ENCODE data around the gene NLRP3. TPM values are rescaled to one million over a fixed set of nuclear protein-coding genes. Genes with fewer than 3 reads are reported as not detected.

The NLRP3 gene
- total and polyA plus RNA-seq, 5 experiments from 2014 or later, result 0.42 to 3.2 (median 2.4) TPM

DNA sequence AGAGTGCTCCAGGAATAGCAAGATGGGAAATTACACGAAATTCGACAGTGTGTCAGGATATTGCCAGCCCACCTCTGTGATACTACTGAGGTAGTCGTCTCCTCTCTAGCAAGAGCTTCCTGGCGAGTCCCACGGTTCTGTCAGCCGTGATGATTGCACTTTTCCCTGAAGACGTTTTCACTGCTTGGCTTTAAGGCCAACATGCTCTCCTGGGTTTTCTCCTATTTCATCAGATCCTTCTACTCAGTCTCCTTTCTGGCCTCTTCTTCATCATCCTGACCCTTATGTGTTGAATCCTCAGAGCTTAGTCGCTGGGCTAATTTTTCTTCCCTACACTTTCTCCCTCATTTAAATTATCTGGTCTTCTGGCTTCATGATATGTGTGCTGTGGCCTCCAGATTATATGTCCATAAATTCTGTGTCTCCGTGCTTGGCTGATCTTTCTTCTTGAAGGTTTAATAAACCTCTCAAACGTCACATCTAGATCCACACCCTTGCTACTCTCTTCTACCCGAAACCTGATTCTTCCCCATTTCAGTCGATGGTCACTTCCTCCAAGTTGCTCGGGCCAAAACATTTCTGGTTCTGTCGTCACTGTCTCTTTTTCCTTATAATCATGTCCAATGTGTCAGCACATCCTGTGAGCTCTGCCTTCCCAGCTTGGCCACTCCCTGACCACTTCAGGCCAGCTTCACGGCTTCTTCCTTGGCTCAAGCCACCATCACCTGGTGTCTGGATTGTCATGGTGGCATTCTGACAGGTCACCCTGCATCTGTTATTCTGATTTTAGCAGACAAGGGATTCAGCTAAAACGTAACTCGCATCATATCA is 29.8 kb downstream of the NLRP3 start:
- Mint-ChIP-seq H3K4me1 (peaks cover 3 to 9% (median 6%) of the 10 kb centered on the region in 4 donors), H3K4me3 (no peak overlapping the region), H3K27me3 (no peaks in the 10 kb centered on the region), H3K36me3 (peaks cover 22 to 64% (median 46%) of the 10 kb centered on the region in 3 donors), H3K27ac (peak overlapping the region in 4 of 10 donors; percentile 47 to 80 (median 60)), H3K9me3 (no peaks in the 10 kb centered on the region)
- DNase-seq (no peak), ATAC-seq (no peak)
- POLR2A ChIA-PET, result no interaction called here

DNA sequence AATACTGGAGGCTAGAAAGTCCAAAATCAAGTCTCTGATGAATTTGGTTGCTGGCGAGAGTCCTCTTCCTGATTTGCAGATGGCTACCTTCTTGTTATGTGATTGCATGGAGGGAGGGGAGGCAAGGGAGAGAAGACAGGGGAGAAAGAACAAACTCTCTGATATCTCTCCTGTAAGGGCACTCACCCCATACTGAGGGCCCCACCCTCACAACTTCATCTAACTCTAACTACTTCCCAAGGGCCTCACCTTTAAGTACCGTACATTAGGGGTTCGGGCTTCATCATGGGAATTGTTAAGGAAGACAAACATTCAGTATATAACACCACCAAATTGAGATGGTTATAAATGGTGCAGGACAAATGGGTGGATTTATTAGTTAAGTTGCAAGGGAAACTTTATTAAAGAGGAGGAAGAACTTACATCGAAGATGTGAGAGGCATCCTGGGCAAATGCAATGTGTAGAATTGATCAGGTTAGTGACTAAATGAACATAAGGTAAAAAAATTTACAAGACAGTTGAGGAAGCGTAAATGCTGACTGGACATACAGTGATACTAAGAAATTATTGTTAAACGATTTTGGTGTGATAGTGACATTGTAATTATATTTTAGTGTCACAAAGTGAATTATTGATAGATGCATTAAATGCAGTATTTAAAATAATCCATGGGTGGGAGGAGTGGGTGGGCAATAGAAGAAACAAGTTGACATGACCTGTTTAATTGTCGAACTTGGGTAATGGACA is 31.4 kb downstream of the NLRP3 start:
- peak overlapping the region in 4 of 10 donors; percentile 34 to 41 (median 38) for H3K4me3 Mint-ChIP-seq
- POLR2A ChIA-PET, result interaction anchor here (0.6 to 1.5 kb wide), 3 partner anchors 32 to 64 kb away, joined by 4 to 9 read pairs (median 4); partner anchors contain the start of gene NLRP3
- no peaks in the 10 kb centered on the region for H3K27me3 Mint-ChIP-seq
- peaks cover 5 to 10% (median 8%) of the 10 kb centered on the region in 4 donors for H3K4me1 Mint-ChIP-seq
- no peaks in the 10 kb centered on the region for H3K9me3 Mint-ChIP-seq
- peak overlapping the region in 5 of 10 donors; percentile 16 to 54 (median 41) for H3K27ac Mint-ChIP-seq
- ATAC-seq (no peak), DNase-seq (no peak)
- H3K36me3 Mint-ChIP-seq, result peaks cover 20 to 58% (median 40%) of the 10 kb centered on the region in 3 donors

DNA sequence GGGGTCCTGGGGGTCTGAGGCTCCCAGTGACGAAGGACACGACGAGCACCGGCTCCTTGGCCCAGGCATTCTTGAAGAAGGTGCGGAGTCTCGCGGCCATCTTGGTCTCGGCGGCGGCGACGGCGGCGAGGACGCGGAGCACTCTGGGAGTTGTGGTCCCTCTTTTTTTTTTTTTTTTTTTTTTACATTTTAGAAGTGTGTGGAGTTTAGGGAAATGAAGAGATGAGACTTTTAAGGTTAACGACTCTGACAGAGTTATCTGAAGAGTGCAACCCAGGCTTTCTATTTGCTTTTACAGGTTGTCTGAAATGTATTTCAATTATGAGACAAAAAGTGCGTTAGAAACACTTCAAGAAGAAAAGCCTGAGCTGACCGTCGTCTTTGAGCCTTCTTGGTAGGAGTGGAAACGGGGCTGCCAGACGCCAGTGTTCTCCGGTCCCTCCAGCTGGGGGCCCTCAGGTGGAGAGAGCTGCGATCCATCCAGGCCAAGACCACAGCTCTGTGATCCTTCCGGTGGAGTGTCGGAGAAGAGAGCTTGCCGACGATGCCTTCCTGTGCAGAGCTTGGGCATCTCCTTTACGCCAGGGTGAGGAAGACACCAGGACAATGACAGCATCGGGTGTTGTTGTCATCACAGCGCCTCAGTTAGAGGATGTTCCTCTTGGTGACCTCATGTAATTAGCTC is 32.3 kb downstream of the NLRP3 start:
- H3K27ac Mint-ChIP-seq, result peak overlapping the region in 9 of 10 donors; percentile 15 to 89 (median 56)
- POLR2A ChIA-PET, result interaction anchor here (0.7 to 1.5 kb wide), 2 partner anchors 33 to 39 kb away, joined by 6 to 9 read pairs; partner anchors contain the start of gene NLRP3
- H3K4me3 Mint-ChIP-seq, result peak overlapping the region in 8 of 10 donors; percentile 34 to 74 (median 52)
- H3K36me3 Mint-ChIP-seq, result peaks cover 20 to 55% (median 40%) of the 10 kb centered on the region in 3 donors
- ATAC-seq (peak; percentile 49 to 60), DNase-seq (peak in 5 of 10 donors; percentile 5 to 34 (median 10))
- H3K27me3 Mint-ChIP-seq, result no peaks in the 10 kb centered on the region
- no peaks in the 10 kb centered on the region for H3K9me3 Mint-ChIP-seq
- peaks cover 5 to 10% (median 8%) of the 10 kb centered on the region in 4 donors for H3K4me1 Mint-ChIP-seq

DNA sequence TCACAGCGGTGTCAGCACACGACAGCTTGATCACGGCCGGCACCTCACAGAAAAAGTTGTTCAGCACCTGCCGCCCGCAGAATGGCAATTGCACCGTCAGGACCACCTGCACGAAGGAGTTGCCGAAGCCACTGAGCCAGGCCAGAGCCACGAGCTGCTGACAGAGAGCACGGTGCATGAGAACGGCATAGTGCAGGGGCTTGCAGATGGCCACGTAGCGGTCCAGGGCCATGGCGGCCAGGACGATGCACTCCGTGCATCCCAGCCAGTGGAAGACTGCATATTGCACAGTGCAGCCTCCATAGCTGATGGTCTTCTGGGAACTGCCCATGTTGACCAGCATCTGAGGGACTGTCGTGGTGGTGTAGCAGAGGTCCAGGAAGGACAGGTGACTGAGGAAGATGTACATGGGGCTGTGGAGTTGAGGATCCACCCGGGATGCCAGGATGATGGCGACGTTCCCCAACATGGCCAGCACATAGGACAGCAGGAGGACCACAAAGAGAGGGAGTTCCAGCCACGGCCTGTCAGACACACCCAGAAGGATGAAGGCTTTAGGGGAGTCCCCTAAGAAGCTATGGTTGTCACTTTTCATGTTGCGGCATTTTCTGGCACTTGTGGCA is 35.5 kb downstream of the NLRP3 start:
- POLR2A ChIA-PET, result no interaction called here
- Mint-ChIP-seq H3K36me3 (peaks cover 3 to 23% (median 17%) of the 10 kb centered on the region in 3 donors), H3K4me3 (no peak overlapping the region), H3K9me3 (no peaks in the 10 kb centered on the region), H3K4me1 (peaks cover 0 to 10% (median 7%) of the 10 kb centered on the region in 4 donors), H3K27ac (no peak overlapping the region), H3K27me3 (peaks cover 0 to 8% (median 1%) of the 10 kb centered on the region in 5 donors)
- ATAC-seq (no peak), DNase-seq (no peak)

DNA sequence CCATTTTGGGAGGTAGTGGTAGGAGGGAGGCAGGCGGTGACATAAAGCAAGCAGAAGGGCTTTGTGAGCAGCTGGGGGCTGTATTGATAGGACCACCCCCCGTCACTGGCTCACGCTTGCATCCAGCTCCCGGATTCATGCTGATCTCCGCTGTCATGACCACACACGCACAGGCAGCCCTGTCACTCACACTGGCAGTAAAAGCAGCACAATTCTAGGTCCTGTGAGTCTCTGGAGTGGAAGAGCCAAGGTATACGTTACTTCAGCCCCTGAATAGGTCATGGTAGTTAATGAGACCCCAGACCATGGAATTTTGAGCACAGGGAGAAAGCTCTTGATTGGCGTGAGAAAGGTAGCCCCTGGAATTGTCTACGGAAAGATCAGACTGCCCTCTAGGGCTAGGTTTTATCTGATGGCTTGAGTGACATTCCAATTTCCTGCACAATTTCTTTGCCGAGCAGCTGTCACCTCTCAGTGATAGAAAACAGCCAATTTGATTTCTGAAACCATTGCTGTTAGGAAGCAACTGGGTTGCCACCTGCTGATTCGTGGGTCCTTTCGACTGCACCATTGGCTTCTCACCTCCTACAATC is 36.6 kb downstream of the NLRP3 start:
- DNase-seq, result no peak

DNA sequence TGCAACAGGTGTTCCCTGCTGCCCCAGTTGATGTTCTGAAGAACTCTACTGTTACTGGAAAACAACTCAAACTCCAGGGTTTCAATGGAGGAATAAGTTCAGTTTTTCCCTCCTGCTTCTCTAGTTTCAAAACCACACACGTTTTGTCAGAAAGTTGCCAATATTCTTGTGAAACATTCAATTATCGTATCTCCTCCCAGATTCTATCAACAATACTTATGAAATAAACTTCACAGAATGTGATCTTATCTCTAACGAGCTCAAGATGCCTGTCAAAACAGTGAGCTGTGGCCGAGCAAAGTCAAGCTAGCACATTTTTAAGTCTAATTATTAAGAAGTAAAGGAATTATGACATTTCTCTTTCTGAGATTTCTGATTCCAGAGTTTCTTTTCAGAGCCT is 37.3 kb downstream of the NLRP3 start:
- H3K4me3 Mint-ChIP-seq, result no peak overlapping the region
- peaks cover 0 to 10% (median 6%) of the 10 kb centered on the region in 3 donors for H3K36me3 Mint-ChIP-seq
- H3K4me1 Mint-ChIP-seq, result peaks cover 9 to 27% (median 17%) of the 10 kb centered on the region in 4 donors
- ATAC-seq (no peak), DNase-seq (no peak)
- POLR2A ChIA-PET, result no interaction called here
- H3K27ac Mint-ChIP-seq, result no peak overlapping the region
- H3K27me3 Mint-ChIP-seq, result peaks cover 0 to 12% (median 5%) of the 10 kb centered on the region in 5 donors
- H3K9me3 Mint-ChIP-seq, result no peaks in the 10 kb centered on the region

More for the DNA sequence above, 36.6 kb downstream of the NLRP3 start:
- ATAC-seq, result no peak
- Mint-ChIP-seq H3K4me3 (no peak overlapping the region), H3K4me1 (peaks cover 8 to 20% (median 14%) of the 10 kb centered on the region in 4 donors), H3K27me3 (peaks cover 0 to 8% (median 5%) of the 10 kb centered on the region in 5 donors), H3K9me3 (no peaks in the 10 kb centered on the region), H3K36me3 (peaks cover 0 to 12% (median 7%) of the 10 kb centered on the region in 3 donors), H3K27ac (no peak overlapping the region)
- POLR2A ChIA-PET, result no interaction called here

DNA sequence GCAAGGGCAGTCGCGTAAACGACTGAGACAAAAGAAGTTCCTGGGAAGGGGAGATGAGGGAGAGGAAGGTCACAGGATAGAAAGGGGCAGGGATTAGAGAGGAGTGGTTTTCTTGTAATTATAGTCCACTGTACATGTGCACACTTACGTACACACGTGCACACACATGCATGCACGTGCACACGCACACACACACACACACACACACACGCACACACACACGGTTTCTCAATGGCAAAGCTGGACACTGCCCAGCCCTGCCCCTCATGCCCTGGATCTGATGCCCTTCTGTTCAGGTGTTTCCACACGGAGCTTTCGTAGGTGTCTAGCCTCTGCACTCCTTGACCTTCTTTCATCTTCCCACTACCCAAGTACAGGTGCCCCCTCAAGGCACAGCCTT is 38.0 kb downstream of the NLRP3 start:
- POLR2A ChIA-PET, result interaction anchor here (0.7 kb wide), 1 partner anchor 651 kb away, joined by 3 read pairs; no protein-coding TSS in a partner anchor
- Mint-ChIP-seq H3K4me3 (no peak overlapping the region), H3K27ac (peak overlapping the region in 1 of 10 donors; percentile 0), H3K36me3 (peaks cover 0 to 4% (median 2%) of the 10 kb centered on the region in 3 donors), H3K4me1 (peaks cover 9 to 27% (median 17%) of the 10 kb centered on the region in 4 donors), H3K27me3 (peaks cover 0 to 19% (median 8%) of the 10 kb centered on the region in 5 donors), H3K9me3 (no peaks in the 10 kb centered on the region)
- DNase-seq (no peak), ATAC-seq (no peak)

DNA sequence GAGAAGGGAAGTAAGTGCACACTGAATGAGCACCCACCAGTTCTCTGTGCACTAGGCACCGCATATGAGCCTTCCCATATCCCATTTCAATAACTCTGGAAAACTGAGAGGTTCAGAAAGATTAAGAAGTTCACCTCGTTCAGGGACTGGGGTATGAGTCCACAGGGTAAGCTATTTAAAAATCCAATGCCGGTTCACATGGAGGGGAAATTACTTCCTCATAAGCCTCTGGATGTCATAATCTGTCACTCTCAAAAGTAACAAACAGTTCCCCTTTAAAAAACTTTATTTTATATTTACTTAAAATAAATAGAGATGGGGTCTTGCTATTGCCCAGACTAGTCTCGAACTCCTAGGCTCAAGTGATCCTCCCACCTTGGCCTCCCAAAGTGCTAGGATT is 40.0 kb downstream of the NLRP3 start:
- DNase-seq (no peak), ATAC-seq (no peak)
- POLR2A ChIA-PET, result no interaction called here
- no peak overlapping the region for H3K27ac Mint-ChIP-seq
- H3K4me1 Mint-ChIP-seq, result peaks cover 6 to 18% (median 12%) of the 10 kb centered on the region in 4 donors
- no peak overlapping the region for H3K4me3 Mint-ChIP-seq
- peaks cover 0 to under 1% (median 0%) of the 10 kb centered on the region in 3 donors for H3K36me3 Mint-ChIP-seq
- H3K9me3 Mint-ChIP-seq, result no peaks in the 10 kb centered on the region
- H3K27me3 Mint-ChIP-seq, result peaks cover under 1 to 34% (median 10%) of the 10 kb centered on the region in 5 donors

DNA sequence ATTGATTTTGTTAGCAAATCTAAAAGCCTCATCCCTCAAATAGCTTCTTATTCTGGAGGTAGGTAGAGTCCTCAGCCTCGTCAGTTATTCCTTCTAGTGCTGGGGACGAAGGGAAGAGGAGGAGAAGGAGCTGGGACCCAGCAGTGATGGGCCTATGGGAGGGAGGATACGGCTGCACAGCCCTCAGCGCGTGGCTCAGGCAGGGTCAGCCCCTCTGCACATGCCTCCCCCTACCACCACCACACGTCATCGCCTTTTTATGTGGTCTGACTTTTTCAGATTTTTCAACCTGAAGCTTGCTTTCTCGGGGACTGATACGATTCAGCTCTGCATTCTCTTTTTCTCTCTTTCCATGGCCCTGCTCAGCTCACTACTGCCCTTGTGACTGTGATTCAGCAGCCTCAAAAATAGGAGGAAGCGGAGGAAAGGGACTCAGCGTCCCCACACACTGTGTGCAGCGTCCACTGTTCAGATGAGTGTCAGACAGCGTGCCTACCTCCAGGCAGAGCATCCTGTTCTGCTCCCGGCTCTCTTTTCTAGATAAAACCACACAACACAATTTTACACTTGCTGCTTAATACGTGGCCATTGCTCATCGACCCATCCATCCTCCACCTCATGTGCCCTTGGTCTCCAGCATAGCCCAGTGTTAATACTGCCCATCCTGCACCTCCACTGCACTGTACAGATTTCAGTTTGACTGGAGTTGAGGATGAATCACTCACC is 41.1 kb downstream of the NLRP3 start:
- Mint-ChIP-seq H3K4me1 (peaks cover 6 to 17% (median 12%) of the 10 kb centered on the region in 4 donors), H3K27ac (peak overlapping the region in 6 of 10 donors; percentile 26 to 70 (median 48)), H3K27me3 (peaks cover 4 to 34% (median 10%) of the 10 kb centered on the region in 5 donors), H3K9me3 (no peaks in the 10 kb centered on the region), H3K36me3 (no peaks in the 10 kb centered on the region), H3K4me3 (peak overlapping the region in 8 of 10 donors; percentile 10 to 52 (median 43))
- DNase-seq, result peak in 4 of 10 donors; percentile 7 to 44 (median 30)
- POLR2A ChIA-PET, result no interaction called here
- ATAC-seq, result peak; percentile 62 to 72

DNA sequence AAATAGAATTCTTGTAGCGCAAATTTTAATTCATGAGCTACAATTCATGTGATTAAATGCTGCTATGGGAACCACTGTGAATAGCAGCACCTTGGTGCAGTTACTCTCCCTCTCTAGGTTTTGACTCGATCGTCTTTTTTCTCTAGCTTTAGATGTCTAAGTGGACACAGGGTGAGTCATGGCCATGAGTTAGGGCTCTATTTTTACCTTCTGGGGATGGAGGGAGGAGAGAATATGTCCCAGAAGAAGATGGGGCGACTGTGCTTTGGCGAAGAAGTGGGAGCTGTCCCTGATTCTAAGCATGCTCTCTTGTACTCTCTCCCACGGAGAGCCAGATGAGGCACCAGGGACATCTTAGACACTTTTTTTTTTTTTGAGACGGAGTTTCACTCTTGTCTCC is 43.5 kb downstream of the NLRP3 start:
- POLR2A ChIA-PET, result no interaction called here
- Mint-ChIP-seq H3K27ac (no peak overlapping the region), H3K4me1 (peaks cover 6 to 17% (median 12%) of the 10 kb centered on the region in 4 donors), H3K27me3 (peaks cover 6 to 31% (median 10%) of the 10 kb centered on the region in 5 donors), H3K4me3 (no peak overlapping the region), H3K36me3 (peaks cover 0 to 2% (median 0%) of the 10 kb centered on the region in 3 donors), H3K9me3 (peaks cover 0 to 3% (median 0%) of the 10 kb centered on the region in 9 donors)
- DNase-seq, result no peak
- no peak for ATAC-seq

DNA sequence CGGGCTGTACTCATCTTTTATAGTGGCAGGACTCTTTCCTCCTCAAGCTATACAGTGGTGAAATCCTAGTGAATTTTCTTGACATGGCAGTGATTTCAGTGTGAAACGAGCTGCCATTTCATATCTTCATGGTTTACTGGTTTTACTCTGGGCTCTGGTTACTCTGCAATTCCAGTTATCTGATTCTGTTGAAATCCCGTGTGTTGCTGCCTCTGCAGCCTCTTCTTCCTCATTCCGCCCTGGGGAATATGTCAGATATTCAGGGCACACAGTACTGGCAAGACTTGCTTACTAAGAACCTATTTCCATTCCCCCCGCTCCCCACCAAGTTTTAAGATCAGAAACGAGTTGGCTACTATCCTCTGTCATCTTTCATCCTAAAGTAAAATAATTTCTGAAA is 49.8 kb downstream of the NLRP3 start:
- no peak for ATAC-seq
- Mint-ChIP-seq H3K9me3 (peaks cover 0 to 3% (median 0%) of the 10 kb centered on the region in 9 donors), H3K36me3 (peaks cover 0 to 2% (median 0%) of the 10 kb centered on the region in 3 donors), H3K27me3 (peaks cover 0 to 9% (median 5%) of the 10 kb centered on the region in 5 donors), H3K27ac (no peak overlapping the region), H3K4me1 (no peaks in the 10 kb centered on the region), H3K4me3 (no peak overlapping the region)
- POLR2A ChIA-PET, result no interaction called here
- DNase-seq, result no peak

All from naive thymus-derived CD8-positive, alpha-beta T cell (primary cell).